Lung (tissue), 12 donors: Measurements from ENCODE around the gene CDH23. TPM values are rescaled to one million over a fixed set of nuclear protein-coding genes. Genes with fewer than 3 reads are reported as not detected.

ENCODE experiments used
- ATAC-seq: fragments of 200-7000 bp; cut with Tn5 transposase; one replicate; pipeline ENCODE4 v1.9.1; 2020; ENCODE audit warnings: moderate number of reproducible peaks; ENCODE audit not compliant: insufficient read depth, low FRiP score
- DNase-seq, 3 donors: peaks; one replicate each; pipeline ENCODE4 v3.0.0-alpha.2; 2013 to 2017
- H3K27ac ChIP-seq, 2 donors: one replicate each; pipeline ENCODE4 v1.5.1; 2013; ENCODE audit warnings: mild to moderate bottlenecking in 2 of 2, moderate library complexity in 2 of 2, control low read depth in 1 of 2, inconsistent platforms in 1 of 2, low read depth in 1 of 2, low read length in 1 of 2
- H3K27me3 ChIP-seq, 3 donors: one replicate each; pipeline ENCODE4 v1.5.1; 2013; ENCODE audit warnings: low read length in 2 of 3; ENCODE audit not compliant: control insufficient read depth in 3 of 3, insufficient read depth in 3 of 3
- H3K36me3 ChIP-seq, 4 donors: one replicate each; pipeline ENCODE4 v1.5.1; 2013; ENCODE audit warnings: low read length in 4 of 4, mild to moderate bottlenecking in 1 of 4, moderate library complexity in 1 of 4; ENCODE audit not compliant: control insufficient read depth in 4 of 4, insufficient read depth in 4 of 4
- H3K4me1 ChIP-seq, 5 donors: one replicate each; pipeline ENCODE4 v1.5.1; 2013; ENCODE audit warnings: low read length in 5 of 5, mild to moderate bottlenecking in 2 of 5, moderate library complexity in 1 of 5; ENCODE audit not compliant: control insufficient read depth in 5 of 5, insufficient read depth in 5 of 5
- H3K4me3 ChIP-seq: one replicate; pipeline ENCODE4 v1.5.1; 2013; ENCODE audit warnings: mild to moderate bottlenecking, control low read depth, moderate library complexity
- H3K9ac ChIP-seq, 2 donors: one replicate each; pipeline ENCODE4 v1.5.1; 2013; ENCODE audit warnings: low read length in 2 of 2, control low read depth in 1 of 2; ENCODE audit not compliant: insufficient read depth in 1 of 2
- H3K9me3 ChIP-seq, 4 donors: one replicate each; pipeline ENCODE4 v1.5.1; 2013; ENCODE audit warnings: low read length in 3 of 4, mild to moderate bottlenecking in 1 of 4, moderate library complexity in 1 of 4; ENCODE audit not compliant: control insufficient read depth in 4 of 4, insufficient read depth in 3 of 4
- CTCF ChIP-seq: IDR thresholded peaks from 2 replicates; pipeline ENCODE4 v1.5.1; 2012; ENCODE audit warnings: mild to moderate bottlenecking; ENCODE audit errors: control extremely low read depth, extremely low read depth
- WGBS, 2 donors: extraction: QIAGEN DNeasy Blood & Tissue Kit; methylation state at CpG; one replicate each; pipeline ENCODE4 v1.1.7; 2013; 5-methylcytosine and 5-hydroxymethylcytosine counted together
- polyA plus RNA-seq, 2 donors: library from polyadenylated mRNA; stranded (reverse); fragments of 200-250 nt; gene quantifications; one replicate each; pipeline ENCODE4 v1.2.1, GENCODE V29; 2013
- total RNA-seq, 2 donors: library from RNA; depleted of rRNA in 1 of 2; stranded (reverse); fragments of >200 nt in 1 of 2; gene quantifications; one replicate each; pipeline ENCODE4 v1.2.1, GENCODE V29; 2014 to 2021
- donor health status: control.
- donor health status: control.
- donor health status: Bipolar disorder and iron deficiency.
- donor health status: healthy.
- donor health status: DM: yes; HTN: yes; CAD: no.

CDH23 gene
- total and polyA plus RNA-seq, 4 donors: 4.5 to 29.5 (median 6.0) TPM

DNA sequence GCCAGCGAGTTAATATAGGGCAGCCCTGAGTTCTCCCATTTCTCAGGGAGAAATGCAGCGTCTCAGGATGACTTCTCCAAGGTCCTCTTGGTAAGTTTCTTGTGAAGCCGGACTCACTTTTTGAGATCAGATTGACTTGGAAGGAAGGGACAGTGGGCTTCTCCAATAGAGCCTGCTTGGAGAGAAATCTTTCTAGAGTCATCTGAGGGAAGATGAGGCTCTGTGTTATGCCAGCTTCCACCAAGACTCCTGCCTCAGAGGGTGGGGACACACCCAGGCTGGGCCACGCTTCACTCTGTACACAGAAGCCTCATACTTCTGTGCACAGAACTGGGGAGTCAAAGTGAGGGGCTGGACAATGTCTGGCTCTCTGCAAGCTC is 317.3 kb downstream of the CDH23 start:
- Histone ChIP-seq H3K4me3 (no peak overlapping the region), H3K4me1 (peaks cover 0 to 44% (median 29%) of the 10 kb centered on the region in 5 donors), H3K27ac (peak overlapping the region; percentile 82 to 89), H3K36me3 (no peaks in the 10 kb centered on the region), H3K9ac (peak overlapping the region in 1 of 2 donors; percentile 47), H3K27me3 (peaks cover 0 to 4% (median 0%) of the 10 kb centered on the region in 3 donors), H3K9me3 (no peaks in the 10 kb centered on the region)
- no peak for TF ChIP-seq CTCF
- ATAC-seq: no peak
- 40 to 46% methylated on average over 4 of the region's 4 CpGs for WGBS, 2 donors
- DNase-seq: no peak

GRCh38 chr10:71714592-71714991 is 317.9 kb downstream of the CDH23 start:
- H3K27ac ChIP-seq: peak overlapping the region; percentile 82 to 89
- H3K27me3 ChIP-seq: no peaks in the 10 kb centered on the region
- WGBS, 2 donors: 65 to 78% methylated on average over 5 of the region's 5 CpGs
- H3K9ac ChIP-seq: no peak overlapping the region
- no peak overlapping the region for H3K4me3 ChIP-seq
- DNase-seq (no peak), ATAC-seq (no peak)
- no peaks in the 10 kb centered on the region for H3K9me3 ChIP-seq
- no peaks in the 10 kb centered on the region for H3K36me3 ChIP-seq
- no peak for TF ChIP-seq CTCF
- peaks cover 0 to 50% (median 29%) of the 10 kb centered on the region in 5 donors for H3K4me1 ChIP-seq

DNA sequence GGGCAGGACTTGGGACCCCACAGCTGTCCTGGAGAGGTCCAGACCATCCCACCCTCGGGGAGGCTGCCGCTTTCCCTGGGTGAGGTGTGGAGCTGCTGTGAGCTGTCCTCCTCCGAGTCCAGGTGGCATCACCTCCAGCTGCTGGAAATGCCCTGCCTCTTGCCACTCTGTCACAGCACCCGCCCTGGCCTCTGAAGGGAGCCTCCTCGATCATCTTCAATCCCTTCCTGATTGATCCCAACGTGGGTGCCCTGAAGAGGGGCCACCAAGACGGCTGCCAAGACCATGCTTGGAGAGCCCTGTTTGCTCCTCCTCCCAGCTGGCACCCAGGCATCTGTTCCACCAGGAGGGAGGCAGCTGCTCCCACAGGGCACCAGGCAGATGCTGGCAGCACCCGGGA is 318.3 kb downstream of the CDH23 start:
- Histone ChIP-seq H3K4me3 (no peak overlapping the region), H3K9me3 (no peaks in the 10 kb centered on the region), H3K27me3 (no peaks in the 10 kb centered on the region), H3K27ac (peak overlapping the region in 1 of 2 donors; percentile 89), H3K4me1 (peaks cover 0 to 54% (median 31%) of the 10 kb centered on the region in 5 donors), H3K9ac (no peak overlapping the region), H3K36me3 (no peaks in the 10 kb centered on the region)
- ATAC-seq (no peak), DNase-seq (no peak)
- WGBS, 2 donors: 81 to 82% methylated on average over 7 to 8 of the region's 8 CpGs
- TF ChIP-seq CTCF: no peak

DNA sequence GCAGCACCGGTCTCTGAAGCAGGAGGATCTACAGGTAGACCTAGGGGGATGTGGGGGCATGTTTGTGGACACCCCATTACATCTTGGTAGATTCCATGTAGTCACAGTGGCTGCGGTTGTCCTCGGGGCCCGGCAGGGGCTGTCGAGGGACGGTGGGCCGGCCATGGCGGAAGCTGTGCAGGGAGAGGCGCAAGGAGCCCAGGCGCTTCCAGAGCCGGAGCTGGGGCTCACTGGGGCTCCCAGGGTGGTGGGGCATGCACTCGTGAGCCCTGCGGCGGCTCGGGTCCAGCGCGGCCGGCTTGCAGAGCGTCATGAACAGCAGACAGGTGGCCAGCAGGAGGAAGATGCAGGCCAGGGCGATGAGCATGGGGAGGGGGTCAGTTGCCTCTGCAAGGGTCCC is 319.1 kb downstream of the CDH23 start:
- no peak overlapping the region for H3K27ac ChIP-seq
- no peaks in the 10 kb centered on the region for H3K9me3 ChIP-seq
- WGBS, 2 donors: 95 to 96% methylated on average over 20 of the region's 20 CpGs
- H3K4me3 ChIP-seq: no peak overlapping the region
- no peak overlapping the region for H3K9ac ChIP-seq
- DNase-seq (no peak), ATAC-seq (no peak)
- H3K36me3 ChIP-seq: no peaks in the 10 kb centered on the region
- no peaks in the 10 kb centered on the region for H3K27me3 ChIP-seq
- peaks cover 0 to 63% (median 36%) of the 10 kb centered on the region in 5 donors for H3K4me1 ChIP-seq
- no peak for TF ChIP-seq CTCF
